ENCODE measurements around the gene LAMA3. TPM values are rescaled to one million over a fixed set of nuclear protein-coding genes. Genes with fewer than 3 reads are reported as not detected.

LAMA3 gene
- total RNA-seq, 1 experiment from 2014 or later, result 8.1 TPM

DNA sequence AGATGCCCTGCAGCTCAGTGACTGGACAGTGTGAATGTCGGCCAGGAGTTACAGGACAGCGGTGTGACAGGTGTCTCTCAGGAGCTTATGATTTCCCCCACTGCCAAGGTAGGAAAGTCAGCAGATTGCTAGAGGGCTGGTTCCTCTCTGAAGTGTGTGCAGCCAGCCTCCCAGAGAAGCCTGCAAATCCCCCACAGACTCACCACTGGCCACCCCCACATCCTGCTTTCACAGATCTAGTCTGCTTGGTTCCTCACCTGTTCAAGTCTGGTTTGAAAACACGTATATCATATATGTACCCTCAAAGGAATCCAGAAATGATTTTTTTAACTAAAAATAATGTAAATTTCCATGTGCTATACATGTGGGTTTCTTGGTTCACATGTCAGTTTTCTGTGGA, 121.1 kb downstream of the LAMA3 start:
- H3K27ac ChIP-seq (ENCODE audit: low read length), result no peak overlapping the region
- POLR2A ChIA-PET, result no interaction called here
- H3K27me3 ChIP-seq (ENCODE audit: control insufficient read depth, insufficient read depth, low read length), result no peaks in the 10 kb centered on the region; the same call in 1 of the 2 replicates
- in situ Hi-C loops (cut with HindIII; ENCODE audit: low pct_unique_long_range_greater_than_20kb, low sequenced_read_pairs), result no loop called here
- H3K36me3 ChIP-seq (ENCODE audit: control insufficient read depth, insufficient read depth, low read length), result no peaks in the 10 kb centered on the region
- BruUV-seq (replicated peaks), result no TSS peak
- DNase-seq (ENCODE audit: low read depth, low spot score), result no peak
- H3K9me3 ChIP-seq (ENCODE audit: control insufficient read depth, insufficient read depth, low read depth, low read length), result no peaks in the 10 kb centered on the region
- H3K4me3 ChIP-seq (ENCODE audit: low read depth in 2 of 2, low read length in 2 of 2), result no peak overlapping the region
- intact Hi-C loops (cut with micrococcal nuclease; ENCODE audit: unreplicated experiment), result loop anchor here (5.0 kb wide), 1 partner anchor 188 kb away; no protein-coding TSS in a partner anchor
- CTCF ChIA-PET, result interaction anchor here (1.0 kb wide), 1 partner anchor 192 kb away, joined by 3 read pairs; no protein-coding TSS in a partner anchor
- H3K4me1 ChIP-seq (ENCODE audit: control insufficient read depth, insufficient read depth, low read length), result no peaks in the 10 kb centered on the region
- TF ChIP-seq SIN3A (IDR thresholded peaks at IDR 0.05; ENCODE audit: borderline replicate concordance, insufficient read depth, low read depth, low read length) (no peak), TCF7L2 (IDR thresholded peaks at IDR 0.05; ENCODE audit: low read depth, low read length) (no peak), POLR2AphosphoS5 (IDR thresholded peaks at IDR 0.05; ENCODE audit: low read depth, low read length) (no peak)
- TF ChIP-seq, protein P1, sequence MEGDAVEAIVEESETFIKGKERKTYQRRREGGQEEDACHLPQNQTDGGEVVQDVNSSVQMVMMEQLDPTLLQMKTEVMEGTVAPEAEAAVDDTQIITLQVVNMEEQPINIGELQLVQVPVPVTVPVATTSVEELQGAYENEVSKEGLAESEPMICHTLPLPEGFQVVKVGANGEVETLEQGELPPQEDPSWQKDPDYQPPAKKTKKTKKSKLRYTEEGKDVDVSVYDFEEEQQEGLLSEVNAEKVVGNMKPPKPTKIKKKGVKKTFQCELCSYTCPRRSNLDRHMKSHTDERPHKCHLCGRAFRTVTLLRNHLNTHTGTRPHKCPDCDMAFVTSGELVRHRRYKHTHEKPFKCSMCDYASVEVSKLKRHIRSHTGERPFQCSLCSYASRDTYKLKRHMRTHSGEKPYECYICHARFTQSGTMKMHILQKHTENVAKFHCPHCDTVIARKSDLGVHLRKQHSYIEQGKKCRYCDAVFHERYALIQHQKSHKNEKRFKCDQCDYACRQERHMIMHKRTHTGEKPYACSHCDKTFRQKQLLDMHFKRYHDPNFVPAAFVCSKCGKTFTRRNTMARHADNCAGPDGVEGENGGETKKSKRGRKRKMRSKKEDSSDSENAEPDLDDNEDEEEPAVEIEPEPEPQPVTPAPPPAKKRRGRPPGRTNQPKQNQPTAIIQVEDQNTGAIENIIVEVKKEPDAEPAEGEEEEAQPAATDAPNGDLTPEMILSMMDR (IDR thresholded peaks at IDR 0.05), result no peak
- TF ChIP-seq, protein P2, sequence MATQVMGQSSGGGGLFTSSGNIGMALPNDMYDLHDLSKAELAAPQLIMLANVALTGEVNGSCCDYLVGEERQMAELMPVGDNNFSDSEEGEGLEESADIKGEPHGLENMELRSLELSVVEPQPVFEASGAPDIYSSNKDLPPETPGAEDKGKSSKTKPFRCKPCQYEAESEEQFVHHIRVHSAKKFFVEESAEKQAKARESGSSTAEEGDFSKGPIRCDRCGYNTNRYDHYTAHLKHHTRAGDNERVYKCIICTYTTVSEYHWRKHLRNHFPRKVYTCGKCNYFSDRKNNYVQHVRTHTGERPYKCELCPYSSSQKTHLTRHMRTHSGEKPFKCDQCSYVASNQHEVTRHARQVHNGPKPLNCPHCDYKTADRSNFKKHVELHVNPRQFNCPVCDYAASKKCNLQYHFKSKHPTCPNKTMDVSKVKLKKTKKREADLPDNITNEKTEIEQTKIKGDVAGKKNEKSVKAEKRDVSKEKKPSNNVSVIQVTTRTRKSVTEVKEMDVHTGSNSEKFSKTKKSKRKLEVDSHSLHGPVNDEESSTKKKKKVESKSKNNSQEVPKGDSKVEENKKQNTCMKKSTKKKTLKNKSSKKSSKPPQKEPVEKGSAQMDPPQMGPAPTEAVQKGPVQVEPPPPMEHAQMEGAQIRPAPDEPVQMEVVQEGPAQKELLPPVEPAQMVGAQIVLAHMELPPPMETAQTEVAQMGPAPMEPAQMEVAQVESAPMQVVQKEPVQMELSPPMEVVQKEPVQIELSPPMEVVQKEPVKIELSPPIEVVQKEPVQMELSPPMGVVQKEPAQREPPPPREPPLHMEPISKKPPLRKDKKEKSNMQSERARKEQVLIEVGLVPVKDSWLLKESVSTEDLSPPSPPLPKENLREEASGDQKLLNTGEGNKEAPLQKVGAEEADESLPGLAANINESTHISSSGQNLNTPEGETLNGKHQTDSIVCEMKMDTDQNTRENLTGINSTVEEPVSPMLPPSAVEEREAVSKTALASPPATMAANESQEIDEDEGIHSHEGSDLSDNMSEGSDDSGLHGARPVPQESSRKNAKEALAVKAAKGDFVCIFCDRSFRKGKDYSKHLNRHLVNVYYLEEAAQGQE (IDR thresholded peaks at IDR 0.05; ENCODE audit: insufficient read depth in 1 of 2, low read depth in 2 of 2, low read length in 1 of 2), result no peak
- no peak for ATAC-seq

DNA sequence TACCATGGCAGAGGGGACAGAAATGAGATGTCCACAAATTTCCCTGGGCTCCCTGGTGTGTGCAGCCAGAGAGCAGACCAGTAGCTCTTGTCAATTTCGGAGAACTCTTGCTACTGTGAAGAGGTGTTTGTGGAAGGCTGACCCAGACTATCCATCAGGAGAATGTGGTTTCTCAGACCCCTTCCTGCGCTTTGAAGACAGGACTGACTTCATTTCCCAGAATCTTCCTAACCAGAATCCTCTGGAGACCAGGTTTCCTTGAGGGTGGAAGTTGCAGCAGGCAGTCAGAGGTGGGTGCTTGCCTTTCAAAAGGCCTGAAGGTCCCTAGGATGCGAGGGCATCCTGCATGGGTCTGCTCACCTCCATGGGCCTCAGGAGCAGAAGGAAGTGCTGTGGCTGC, 121.9 kb downstream of the LAMA3 start:
- in situ Hi-C loops (cut with HindIII; ENCODE audit: low pct_unique_long_range_greater_than_20kb, low sequenced_read_pairs) (no loop called here), intact Hi-C loops (cut with micrococcal nuclease; ENCODE audit: unreplicated experiment) (loop anchor here (5.0 kb wide), 1 partner anchor 189 kb away; no protein-coding TSS in a partner anchor)
- Histone ChIP-seq H3K36me3 (ENCODE audit: control insufficient read depth, insufficient read depth, low read length) (no peaks in the 10 kb centered on the region), H3K27ac (ENCODE audit: low read length) (no peak overlapping the region), H3K4me1 (ENCODE audit: control insufficient read depth, insufficient read depth, low read length) (no peaks in the 10 kb centered on the region), H3K27me3 (ENCODE audit: control insufficient read depth, insufficient read depth, low read length) (no peaks in the 10 kb centered on the region; the same call in 1 of the 2 replicates), H3K4me3 (ENCODE audit: low read depth in 2 of 2, low read length in 2 of 2) (no peak overlapping the region), H3K9me3 (ENCODE audit: control insufficient read depth, insufficient read depth, low read depth, low read length) (no peaks in the 10 kb centered on the region)
- POLR2A ChIA-PET, result no interaction called here
- no peak for TF ChIP-seq SIN3A (IDR thresholded peaks at IDR 0.05; ENCODE audit: borderline replicate concordance, insufficient read depth, low read depth, low read length)
- no peak for TF ChIP-seq TCF7L2 (IDR thresholded peaks at IDR 0.05; ENCODE audit: low read depth, low read length)
- TF ChIP-seq, protein P2 (IDR thresholded peaks at IDR 0.05; ENCODE audit: insufficient read depth in 1 of 2, low read depth in 2 of 2, low read length in 1 of 2), result no peak
- TF ChIP-seq, protein P1 (IDR thresholded peaks at IDR 0.05), result no peak
- TF ChIP-seq POLR2AphosphoS5 (IDR thresholded peaks at IDR 0.05; ENCODE audit: low read depth, low read length), result no peak
- no peak for DNase-seq (ENCODE audit: low read depth, low spot score)
- ATAC-seq, result no peak
- no TSS peak for BruUV-seq (replicated peaks)
- CTCF ChIA-PET, result interaction anchor here (0.6 to 1.6 kb wide), 2 partner anchors 108 to 189 kb away, joined by 3 to 4 read pairs; no protein-coding TSS in a partner anchor

Data from Panc1 (cell line).